PC-9 (cell line): ENCODE results near the gene ABLIM1. TPM values are rescaled to one million over a fixed set of nuclear protein-coding genes. Genes with fewer than 3 reads are reported as not detected.

ENCODE experiments used
- BruUV-seq: library from RNA; stranded (reverse); fragments of 400-500 nt; replicated peaks from 2 replicates; lab custom pipeline; 2021; lab: Mats Ljungman, UMichigan
- CTCF ChIA-PET: fragments of 300-600 bp; sonication (Branson Sonifier 250); formaldehyde crosslinking; loops from one replicate; lab custom pipeline; 2022; ENCODE audit warnings: antibody characterized with exemption; lab: Charles Lee
- POLR2A ChIA-PET: fragments of 300-600 bp; sonication (Branson Sonifier 250); formaldehyde crosslinking; loops from one replicate; lab custom pipeline; 2022; ENCODE audit warnings: antibody characterized with exemption; ENCODE audit not compliant: unreplicated experiment; lab: Charles Lee
- DNase-seq, 2 experiments: peaks; one replicate each; pipeline versions ENCODE4 v3.0.0 to v3.0.0-alpha.2; 2015 to 2022; ENCODE audit warnings: mixed read lengths in 1 of 2
- H2AFZ ChIP-seq: fragments of 200-600 bp; sonication (generic); 2 replicates; pipeline ENCODE4 v1.8.1; 2017; ENCODE audit warnings: antibody characterized with exemption
- H3F3A ChIP-seq: fragments of 200-600 bp; sonication (generic); 2 replicates; pipeline ENCODE4 v1.8.1; 2017; ENCODE audit warnings: antibody characterized with exemption, mild to moderate bottlenecking, low read depth; ENCODE audit not compliant: insufficient read depth
- H3K27ac ChIP-seq: fragments of 200-600 bp; sonication (generic); 2 replicates; pipeline ENCODE4 v1.6.1; 2016; ENCODE audit warnings: mixed run types
- H3K27me3 ChIP-seq: fragments of 200-600 bp; sonication (generic); 2 replicates; pipeline ENCODE4 v1.6.1; 2016; ENCODE audit warnings: low read depth, mixed run types; ENCODE audit not compliant: insufficient read depth
- H3K36me3 ChIP-seq: fragments of 200-600 bp; sonication (generic); 2 replicates; pipeline ENCODE4 v1.6.1; 2016; ENCODE audit warnings: low read depth, mixed run types
- H3K4me1 ChIP-seq: fragments of 200-600 bp; sonication (generic); replicated peaks from 2 replicates; pipeline ENCODE4 v1.6.1; 2016; ENCODE audit warnings: mixed run types; ENCODE audit not compliant: insufficient read depth
- H3K4me2 ChIP-seq: fragments of 200-600 bp; sonication (generic); 2 replicates; pipeline ENCODE4 v1.6.1; 2017; ENCODE audit warnings: mixed run types
- H3K4me3 ChIP-seq: fragments of 200-600 bp; sonication (generic); 2 replicates; pipeline ENCODE4 v1.6.1; 2016; ENCODE audit warnings: mixed run types
- H3K79me2 ChIP-seq: fragments of 200-600 bp; sonication (generic); 2 replicates; pipeline ENCODE4 v1.6.1; 2017; ENCODE audit warnings: low read depth, mixed run types
- H3K9me2 ChIP-seq: fragments of 200-600 bp; sonication (generic); 2 replicates; pipeline ENCODE4 v1.8.1; 2017; ENCODE audit warnings: mild to moderate bottlenecking; ENCODE audit not compliant: insufficient read depth
- H3K9me3 ChIP-seq: fragments of 200-600 bp; sonication (generic); 2 replicates; pipeline ENCODE4 v1.8.1; 2016; ENCODE audit warnings: low read depth; ENCODE audit not compliant: insufficient read depth
- H4K20me1 ChIP-seq: fragments of 200-600 bp; sonication (generic); 2 replicates; pipeline ENCODE4 v1.8.1; 2017; ENCODE audit not compliant: insufficient read depth
- EZH2 ChIP-seq: fragments of 200-600 bp; sonication (generic); IDR thresholded peaks from 2 replicates; pipeline ENCODE4 v1.8.0; 2017; ENCODE audit warnings: antibody characterized with exemption, low read depth
- intact Hi-C: fragments of 100-400 bp; cut with micrococcal nuclease; formaldehyde crosslinking; loops from one replicate; pipeline ENCODE4 v1.10.0; 2022; ENCODE audit not compliant: unreplicated experiment
- total RNA-seq: library from RNA; stranded (reverse); gene quantifications from 2 replicates; pipeline ENCODE4 v1.2.3, GENCODE V29; 2021
- TF ChIP-seq, protein P1 (sequence below): fragments of 200-600 bp; sonication (generic); conservative IDR thresholded peaks from 2 replicates; pipeline ENCODE4 v1.6.1; 2017; ENCODE audit warnings: mixed run types, antibody characterized with exemption, mild to moderate bottlenecking, moderate library complexity

The ABLIM1 gene
- total RNA-seq, 1 experiment from 2014 or later, result 68.7 TPM

DNA sequence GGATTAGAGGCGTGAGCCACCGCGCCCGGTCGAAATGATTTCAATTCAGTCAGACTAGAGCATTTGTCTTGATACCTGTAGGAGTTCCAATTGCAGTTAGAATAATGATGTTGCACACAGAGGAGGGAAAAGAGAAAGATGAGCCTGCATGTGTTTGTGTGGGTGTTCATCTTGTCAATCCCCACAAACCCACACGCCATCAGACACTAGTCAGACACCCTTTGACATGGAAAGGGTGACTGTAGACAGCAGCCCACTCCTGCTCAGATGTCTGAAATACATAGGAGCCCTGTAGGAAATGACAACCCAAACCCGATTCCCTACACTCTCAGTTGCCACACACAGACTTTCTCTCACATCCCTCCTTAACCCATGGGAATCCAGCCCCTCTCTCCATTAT is 92.0 kb downstream of the ABLIM1 start:
- CTCF ChIA-PET, result no interaction called here
- no peaks in the 10 kb centered on the region for H3K9me3 ChIP-seq
- intact Hi-C loops, result no loop called here

DNA sequence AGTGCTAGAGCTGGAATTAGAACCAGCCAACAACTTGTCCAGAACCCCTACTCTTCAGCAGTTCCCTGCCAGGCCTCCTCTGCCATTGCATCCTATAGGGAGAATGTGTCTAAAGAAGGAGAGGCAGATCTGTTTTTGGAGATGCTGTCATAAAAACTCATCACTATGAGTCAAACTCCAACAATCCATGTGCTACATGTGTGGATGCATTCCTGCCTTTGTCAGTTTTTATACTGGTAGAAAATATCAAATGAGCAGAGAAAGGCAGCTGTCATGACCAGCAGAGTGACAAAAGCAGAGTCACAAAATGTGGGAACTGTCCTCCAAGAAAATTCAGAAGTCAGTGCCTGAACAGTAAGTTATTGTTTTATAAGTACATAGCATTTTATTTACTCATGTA is 93.0 kb downstream of the ABLIM1 start:
- ChIA-PET POLR2A (no interaction called here), CTCF (no interaction called here)
- Histone ChIP-seq H2AFZ (no peak overlapping the region), H3F3A (no peaks in the 10 kb centered on the region), H3K9me3 (no peaks in the 10 kb centered on the region), H3K4me3 (no peak overlapping the region), H4K20me1 (no peaks in the 10 kb centered on the region), H3K36me3 (no peaks in the 10 kb centered on the region), H3K27ac (no peak overlapping the region), H3K4me1 (no peaks in the 10 kb centered on the region), H3K79me2 (no peaks in the 10 kb centered on the region), H3K9me2 (no peaks in the 10 kb centered on the region), H3K4me2 (no peak overlapping the region), H3K27me3 (no peaks in the 10 kb centered on the region)
- TF ChIP-seq, protein P1, sequence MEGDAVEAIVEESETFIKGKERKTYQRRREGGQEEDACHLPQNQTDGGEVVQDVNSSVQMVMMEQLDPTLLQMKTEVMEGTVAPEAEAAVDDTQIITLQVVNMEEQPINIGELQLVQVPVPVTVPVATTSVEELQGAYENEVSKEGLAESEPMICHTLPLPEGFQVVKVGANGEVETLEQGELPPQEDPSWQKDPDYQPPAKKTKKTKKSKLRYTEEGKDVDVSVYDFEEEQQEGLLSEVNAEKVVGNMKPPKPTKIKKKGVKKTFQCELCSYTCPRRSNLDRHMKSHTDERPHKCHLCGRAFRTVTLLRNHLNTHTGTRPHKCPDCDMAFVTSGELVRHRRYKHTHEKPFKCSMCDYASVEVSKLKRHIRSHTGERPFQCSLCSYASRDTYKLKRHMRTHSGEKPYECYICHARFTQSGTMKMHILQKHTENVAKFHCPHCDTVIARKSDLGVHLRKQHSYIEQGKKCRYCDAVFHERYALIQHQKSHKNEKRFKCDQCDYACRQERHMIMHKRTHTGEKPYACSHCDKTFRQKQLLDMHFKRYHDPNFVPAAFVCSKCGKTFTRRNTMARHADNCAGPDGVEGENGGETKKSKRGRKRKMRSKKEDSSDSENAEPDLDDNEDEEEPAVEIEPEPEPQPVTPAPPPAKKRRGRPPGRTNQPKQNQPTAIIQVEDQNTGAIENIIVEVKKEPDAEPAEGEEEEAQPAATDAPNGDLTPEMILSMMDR, result no peak
- no peak for TF ChIP-seq EZH2
- intact Hi-C loops, result no loop called here
- BruUV-seq, result no TSS peak
- DNase-seq, result no peak

More for the DNA sequence above, 92.0 kb downstream of the ABLIM1 start:
- Histone ChIP-seq H3K36me3 (no peaks in the 10 kb centered on the region), H3K9me2 (no peaks in the 10 kb centered on the region), H2AFZ (no peak overlapping the region), H3F3A (no peaks in the 10 kb centered on the region), H3K4me2 (no peak overlapping the region), H3K27ac (no peak overlapping the region), H3K27me3 (no peaks in the 10 kb centered on the region), H3K4me3 (no peak overlapping the region), H3K79me2 (no peaks in the 10 kb centered on the region), H4K20me1 (no peaks in the 10 kb centered on the region), H3K4me1 (no peaks in the 10 kb centered on the region)
- no peak for DNase-seq
- POLR2A ChIA-PET, result no interaction called here
- no TSS peak for BruUV-seq
- TF ChIP-seq, protein P1, result no peak

DNA sequence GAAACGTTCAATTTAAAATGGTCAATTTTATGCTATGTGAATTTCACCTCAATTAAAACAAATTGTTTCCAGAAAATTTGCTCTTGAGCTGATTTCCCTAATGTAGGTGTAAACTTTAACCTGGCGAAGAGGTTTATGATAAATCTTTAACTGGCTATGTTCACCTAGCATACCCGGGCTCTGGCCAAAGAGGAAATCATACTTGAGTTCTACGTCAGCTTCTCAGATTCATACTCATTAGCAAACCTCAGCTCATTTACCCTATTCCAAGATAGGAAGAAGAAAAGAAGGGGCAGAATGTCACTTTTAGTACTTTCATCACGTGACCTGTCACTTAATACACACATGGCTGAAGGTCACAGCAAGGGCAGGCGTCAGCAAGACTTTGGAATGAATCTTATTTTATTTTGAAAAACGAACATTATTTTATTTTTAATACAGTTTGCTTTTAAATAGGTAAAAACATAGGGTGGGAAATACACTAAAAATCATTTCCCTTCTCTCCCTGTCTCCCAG is 97.0 kb downstream of the ABLIM1 start:
- Histone ChIP-seq H3K4me1 (no peaks in the 10 kb centered on the region), H3K4me3 (no peak overlapping the region), H3K9me3 (no peaks in the 10 kb centered on the region), H3K27ac (no peak overlapping the region), H2AFZ (no peak overlapping the region), H3K79me2 (no peaks in the 10 kb centered on the region), H3K27me3 (no peaks in the 10 kb centered on the region), H3K9me2 (no peaks in the 10 kb centered on the region), H4K20me1 (no peaks in the 10 kb centered on the region), H3K36me3 (no peaks in the 10 kb centered on the region), H3F3A (no peaks in the 10 kb centered on the region), H3K4me2 (no peak overlapping the region)
- ChIA-PET CTCF (no interaction called here), POLR2A (no interaction called here)
- DNase-seq, result no peak
- intact Hi-C loops, result loop anchor here (5.0 kb wide), 1 partner anchor 41 kb away; no protein-coding TSS in a partner anchor
- TF ChIP-seq, protein P1, result no peak
- no peak for TF ChIP-seq EZH2
- no TSS peak for BruUV-seq
